Left ventricle myocardium superior (tissue), 1 donor: ENCODE measurements around the gene FOXA1. TPM values are rescaled to one million over a fixed set of nuclear protein-coding genes. Genes with fewer than 3 reads are reported as not detected.

Experiments used
- ATAC-seq: fragments of 200-7000 bp; cut with Tn5 transposase; one replicate; pipeline ENCODE4 v1.9.1; 2020; ENCODE audit warnings: mild to moderate bottlenecking, moderate library complexity
- DNase-seq: peaks from one replicate; pipeline ENCODE4 v3.0.0-alpha.2; 2020
- intact Hi-C: fragments of 100-400 bp; cut with micrococcal nuclease; formaldehyde crosslinking; loops from one replicate; pipeline ENCODE4 v1.11.0; 2022
- total RNA-seq: library from RNA; stranded (reverse); fragmentation: NEBNext Ultra II Directional; extraction: Animal tissue kit (Norgen Biotek cat#: 25700); gene quantifications from one replicate; pipeline ENCODE4 v1.2.1, GENCODE V29; 2021
- donor health status: DM: no; HTN: yes; CAD: no; lungs with severe emphysema.

Gene FOXA1
- total RNA-seq, 1 donor from 2014 or later: not detected

- no peak for DNase-seq
- intact Hi-C loops: no loop called here
- no peak for ATAC-seq
Measured at GRCh38 chr14:37603688-37604251, 8.7 kb upstream of the FOXA1 start.

GRCh38 chr14:37602605-37603453, 7.8 kb upstream of the FOXA1 start:
- ATAC-seq: no peak
- intact Hi-C loops: no loop called here
- no peak for DNase-seq

DNA sequence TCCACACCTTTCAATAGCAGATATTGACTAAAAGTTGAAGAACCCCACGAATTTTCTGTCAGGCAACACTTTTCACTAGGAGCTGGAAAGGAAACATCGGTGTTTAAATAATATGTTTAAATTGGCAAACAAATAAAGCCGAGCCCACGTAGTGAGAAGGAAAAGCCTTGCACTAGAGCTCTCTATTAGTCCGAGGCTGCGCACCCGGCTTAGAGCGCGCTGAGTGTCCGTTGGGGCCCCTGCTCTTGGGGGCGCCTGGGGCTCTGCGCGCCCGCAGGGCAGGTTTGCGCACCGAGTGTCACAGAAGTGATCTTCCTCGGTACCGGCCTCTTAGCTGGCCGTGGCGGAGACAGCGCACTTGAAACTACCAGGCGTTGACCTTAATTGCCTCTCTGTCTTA, 6.8 kb upstream of the FOXA1 start:
- intact Hi-C loops: no loop called here
- ATAC-seq (no peak), DNase-seq (no peak)

DNA sequence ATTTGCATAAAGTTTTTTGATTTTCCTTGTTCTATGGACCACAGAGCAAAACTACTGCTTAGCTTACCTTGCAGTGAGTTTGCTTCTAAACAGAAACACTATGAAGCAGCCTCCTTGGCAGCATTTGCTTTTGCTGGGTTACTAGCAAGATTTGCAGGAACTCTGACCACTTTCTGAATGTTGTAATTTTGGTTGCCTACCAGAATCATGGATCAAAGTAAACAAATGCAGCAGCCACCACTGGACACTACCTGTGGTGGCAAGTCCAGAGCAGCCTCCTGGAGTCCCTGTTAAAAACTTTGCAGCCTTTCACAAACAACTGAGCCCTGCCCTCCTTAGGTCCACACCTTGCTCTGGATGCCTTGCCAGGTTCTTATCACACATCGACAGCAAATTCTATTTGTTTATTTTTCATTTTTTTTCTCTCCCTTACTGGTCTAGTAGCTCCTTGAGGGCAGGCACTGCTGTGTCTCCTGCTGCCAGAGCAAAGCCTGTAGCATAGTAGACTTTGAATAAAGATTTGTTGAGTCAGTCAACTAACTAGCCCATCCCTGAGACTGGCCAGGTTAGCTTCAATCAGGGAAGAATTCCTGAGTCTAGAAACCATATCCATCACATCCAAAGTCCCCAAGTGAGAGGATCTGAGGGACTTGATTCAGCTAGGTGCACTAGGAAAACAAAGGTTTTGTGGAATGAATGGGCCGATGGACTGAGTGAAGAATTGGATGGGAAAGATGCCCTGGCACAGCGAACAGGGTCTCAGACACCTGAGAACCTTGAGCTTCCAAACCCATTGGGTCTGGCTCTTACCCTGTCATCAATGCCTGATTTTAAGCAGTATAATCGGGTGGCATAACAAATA, 6.1 kb upstream of the FOXA1 start:
- intact Hi-C loops: no loop called here
- DNase-seq: no peak
- ATAC-seq: no peak

DNA sequence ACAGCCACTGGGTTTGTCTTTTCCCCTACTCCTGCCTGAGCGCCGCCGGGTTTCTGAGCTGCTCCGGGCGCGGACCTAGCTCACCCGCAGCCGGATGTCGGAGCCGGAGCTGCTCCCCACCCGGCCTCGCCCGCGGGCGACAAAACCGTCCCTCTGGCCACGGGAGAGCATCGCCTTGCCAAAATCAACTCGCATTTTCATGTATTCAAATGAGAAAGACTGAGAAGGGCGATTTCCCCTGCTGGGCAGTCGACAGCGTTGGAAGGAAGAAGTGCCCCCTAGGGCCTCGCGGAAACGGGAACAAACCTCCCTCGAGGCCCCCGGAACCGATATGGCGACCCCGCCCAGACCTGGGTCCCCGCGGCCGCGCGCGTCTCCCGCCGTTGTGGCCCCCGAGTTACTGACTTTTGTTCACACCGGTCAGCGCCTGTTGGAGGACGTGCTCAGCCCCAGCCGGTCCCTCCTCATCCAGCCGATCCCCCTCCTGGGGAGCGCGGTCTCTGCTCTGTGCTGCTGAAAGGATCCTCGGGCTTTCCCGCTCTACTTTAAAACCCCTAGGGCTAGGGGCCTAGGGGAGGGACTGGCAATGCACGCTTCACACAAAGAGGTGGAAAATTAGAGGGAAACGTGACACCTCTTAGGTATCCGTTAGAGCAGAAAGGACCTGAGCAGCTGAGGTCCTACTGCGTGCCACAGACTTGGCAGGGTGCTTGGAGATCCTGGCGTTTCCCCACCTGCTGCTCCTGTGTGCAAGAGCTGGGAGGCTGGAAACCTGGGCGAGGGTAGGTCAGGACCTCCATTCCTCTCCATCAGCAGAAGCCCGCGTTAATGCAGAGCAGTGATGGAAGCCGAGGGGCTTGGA, 4.7 kb upstream of the FOXA1 start:
- intact Hi-C loops: no loop called here
- DNase-seq (no peak), ATAC-seq (no peak)

DNA sequence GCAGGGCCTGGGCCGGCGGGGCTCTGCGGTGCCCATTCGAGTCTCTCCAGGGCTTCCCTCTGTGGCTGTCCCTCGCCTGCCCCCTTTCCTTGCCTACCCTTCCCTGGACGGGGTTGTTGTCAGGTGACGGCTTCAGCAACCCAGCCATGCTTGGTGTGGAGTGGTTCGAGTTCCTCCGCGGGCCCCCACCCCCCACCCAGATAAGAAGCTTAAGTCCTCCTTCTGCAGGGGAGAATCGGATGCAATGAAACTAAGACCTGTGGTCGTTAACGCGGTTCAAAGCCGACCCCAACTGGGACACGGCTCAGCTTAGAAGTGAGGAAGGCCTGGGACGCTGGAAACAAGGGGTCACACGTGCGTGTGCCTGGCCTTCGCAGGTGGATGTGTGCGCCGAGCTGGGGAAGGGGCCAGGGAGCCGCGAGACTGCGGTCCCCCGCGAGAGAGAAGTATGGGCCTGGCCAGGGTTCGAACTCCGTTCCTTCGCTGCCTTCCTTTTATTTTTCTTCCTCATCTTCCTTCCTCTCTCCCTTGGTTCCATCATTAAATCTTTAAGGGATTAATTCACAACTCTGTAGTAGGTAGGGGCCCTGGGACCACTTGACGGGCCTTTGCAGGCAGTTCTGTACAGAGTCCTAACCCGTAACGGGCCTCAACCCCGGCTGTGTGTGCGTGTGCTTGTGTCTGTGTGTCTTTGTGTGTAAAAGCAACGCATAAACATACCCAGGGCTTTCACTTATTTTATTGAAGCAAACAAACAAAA, 3.9 kb upstream of the FOXA1 start:
- DNase-seq: no peak
- intact Hi-C loops: no loop called here
- ATAC-seq: no peak

DNA sequence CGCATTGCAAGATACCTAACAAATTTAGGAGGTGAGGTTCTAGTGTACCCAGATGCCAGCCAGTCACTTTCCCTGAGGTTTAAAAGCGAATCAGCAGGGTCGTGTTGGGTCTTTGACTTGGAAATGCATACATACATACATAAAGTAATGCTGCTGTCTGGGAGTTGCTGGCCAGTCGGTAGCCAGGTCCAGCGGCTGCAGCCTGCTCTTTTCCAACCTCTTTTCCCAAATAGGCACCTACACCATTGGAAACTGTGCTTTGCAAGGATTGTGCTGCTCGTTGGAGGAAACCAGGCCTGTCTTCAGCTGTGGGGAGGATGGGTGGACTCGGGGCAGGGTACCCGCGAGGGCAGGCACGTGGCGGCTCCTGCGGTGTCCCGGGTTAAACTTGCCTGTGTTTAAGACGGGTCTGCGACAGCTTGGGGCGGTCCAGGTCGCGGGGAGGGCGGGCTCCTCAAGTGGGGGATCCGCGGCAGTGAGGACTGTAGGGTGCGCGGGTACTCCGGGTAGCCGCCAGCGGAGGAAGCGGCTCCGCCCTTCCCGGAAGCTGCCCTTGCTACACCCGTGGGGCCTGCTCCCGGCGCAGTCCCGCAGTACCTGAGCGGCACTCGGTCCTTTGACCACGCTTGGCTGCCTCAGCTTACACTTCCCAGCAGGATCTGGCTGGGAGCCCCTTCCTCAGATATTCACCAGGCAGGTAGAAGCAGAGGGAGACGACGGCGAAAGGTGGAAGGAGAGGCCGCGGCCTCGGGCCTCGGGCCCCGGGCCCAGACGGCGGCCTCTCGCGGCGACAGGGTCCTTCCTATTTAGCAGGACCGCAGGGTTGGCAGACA, 3.1 kb upstream of the FOXA1 start:
- intact Hi-C loops: no loop called here
- DNase-seq (no peak), ATAC-seq (no peak)

GRCh38 chr14:37597538-37597913, 2.5 kb upstream of the FOXA1 start:
- ATAC-seq (no peak), DNase-seq (no peak)
- intact Hi-C loops: no loop called here

- DNase-seq (no peak), ATAC-seq (no peak)
- intact Hi-C loops: no loop called here
Measured at GRCh38 chr14:37596790-37597472, 1.9 kb upstream of the FOXA1 start.

- ATAC-seq (no peak), DNase-seq (no peak)
- intact Hi-C loops: no loop called here
Measured at GRCh38 chr14:37595809-37596621, 966 bp upstream of the FOXA1 start.

- intact Hi-C loops: no loop called here
- DNase-seq (no peak), ATAC-seq (no peak)
Measured at GRCh38 chr14:37594238-37594970, 645 bp downstream of the FOXA1 start.

DNA sequence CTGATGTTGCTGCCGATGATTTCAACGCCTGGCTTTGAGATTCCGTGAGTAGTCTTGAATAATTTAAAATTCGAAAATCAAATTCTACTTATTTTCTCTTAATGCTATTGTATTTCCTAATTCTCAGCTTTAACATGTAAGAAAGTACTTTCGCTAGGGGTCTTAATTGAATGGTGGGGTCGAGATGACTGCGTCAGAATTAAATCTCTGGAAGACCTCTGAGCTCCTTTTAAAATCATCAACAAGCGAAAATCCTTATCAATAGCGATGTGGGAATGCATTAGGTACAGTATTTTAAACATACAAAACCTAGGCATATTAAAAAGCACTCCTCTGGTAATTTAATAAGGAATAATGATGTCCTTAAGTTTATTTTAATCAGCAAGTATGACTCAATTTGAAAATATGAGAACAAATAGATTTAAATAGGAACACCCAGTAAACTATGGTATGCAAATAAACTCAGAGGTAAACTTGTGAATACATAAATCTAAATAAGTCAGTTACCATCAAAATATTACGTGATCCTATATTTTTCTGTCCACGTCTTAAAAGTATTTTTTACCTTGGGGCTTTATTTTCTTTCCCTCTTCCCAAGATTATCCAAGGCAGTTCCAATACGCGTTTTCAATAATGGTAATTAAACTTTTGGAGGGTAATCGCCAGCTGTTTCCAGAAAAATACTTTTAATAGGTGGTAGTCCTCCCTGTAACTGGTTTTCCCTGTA, 1.4 kb downstream of the FOXA1 start:
- intact Hi-C loops: no loop called here
- DNase-seq: no peak

DNA sequence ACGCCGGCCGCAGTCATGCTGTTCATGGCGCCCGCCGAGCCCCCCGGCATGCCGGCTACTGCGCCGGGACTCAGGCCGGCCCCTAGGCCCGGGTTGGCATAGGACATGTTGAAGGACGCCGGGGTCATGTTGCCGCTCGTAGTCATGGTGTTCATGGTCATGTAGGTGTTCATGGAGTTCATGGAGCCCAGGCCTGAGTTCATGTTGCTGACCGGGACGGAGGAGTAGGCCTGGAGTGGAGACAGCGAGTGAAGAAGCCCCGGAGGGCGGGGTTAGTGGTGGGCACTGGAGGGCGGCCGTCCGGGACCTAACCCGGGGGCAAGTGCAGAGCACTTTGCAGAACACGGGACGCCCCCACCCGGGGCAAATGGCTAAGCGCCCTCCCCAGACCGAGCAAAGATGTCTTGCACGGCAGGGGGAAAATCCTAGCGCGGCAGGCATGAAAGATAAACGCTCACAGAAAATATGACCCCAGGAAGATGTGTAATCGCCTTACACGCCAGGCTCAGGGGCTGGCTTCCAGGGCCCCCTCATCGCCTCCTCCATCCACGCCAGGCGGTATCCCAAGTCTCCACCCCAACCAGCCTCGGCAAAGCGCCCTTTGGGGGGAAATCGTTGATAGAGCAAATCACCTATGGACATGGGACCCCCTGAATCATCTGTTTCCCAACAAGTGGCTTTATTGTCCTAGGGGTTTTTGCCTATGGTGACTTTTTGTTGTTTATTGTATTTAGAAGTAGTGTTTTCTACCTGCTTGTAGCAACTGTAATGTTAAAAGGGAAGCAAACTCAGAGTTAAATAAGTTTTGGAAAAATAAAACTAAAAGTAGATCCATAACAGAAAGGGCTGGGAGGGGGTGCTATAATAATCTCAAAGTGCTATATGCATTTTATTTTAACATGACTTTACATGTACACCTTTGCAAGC, 2.3 kb downstream of the FOXA1 start:
- intact Hi-C loops: no loop called here
- ATAC-seq: no peak
- DNase-seq: no peak

More for the DNA sequence above, 1.4 kb downstream of the FOXA1 start:
- ATAC-seq: no peak

DNA sequence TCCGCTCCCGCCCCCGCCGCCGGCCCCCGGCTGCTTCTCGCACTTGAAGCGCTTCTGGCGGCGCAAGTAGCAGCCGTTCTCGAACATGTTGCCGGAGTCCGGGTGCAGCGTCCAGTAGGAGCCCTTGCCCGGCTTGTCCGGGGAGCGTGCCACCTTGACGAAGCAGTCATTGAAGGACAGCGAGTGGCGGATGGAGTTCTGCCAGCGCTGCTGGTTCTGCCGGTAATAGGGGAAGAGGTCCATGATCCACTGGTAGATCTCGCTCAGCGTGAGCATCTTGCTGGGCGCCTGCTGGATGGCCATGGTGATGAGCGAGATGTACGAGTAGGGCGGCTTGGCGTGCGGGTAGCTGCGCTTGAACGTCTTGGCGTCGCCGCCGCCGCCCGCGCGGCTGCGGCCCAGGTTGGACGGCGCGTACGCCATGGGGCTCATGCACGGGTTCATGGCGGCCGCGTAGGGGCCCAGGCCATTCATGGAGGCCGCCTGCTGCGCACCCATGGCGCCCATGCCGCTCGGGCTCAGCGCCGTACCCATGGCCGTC, 3.0 kb downstream of the FOXA1 start:
- ATAC-seq: no peak
- intact Hi-C loops: no loop called here
- no peak for DNase-seq
